ENCODE data around the gene APBA2.
A peak's percentile ranks its signal among the peaks of the same experiment; 100 is the strongest.

The APBA2 gene

GRCh38 chr15:29043736-29044502 is 158.1 kb downstream of the APBA2 start:
- DNase-seq, result peak in 1 of 2 experiments; percentile 3

- peak in 1 of 2 experiments; percentile 15 for DNase-seq
Measured at GRCh38 chr15:29044503-29044901, 158.7 kb downstream of the APBA2 start.

GRCh38 chr15:29045161-29045560 is 159.4 kb downstream of the APBA2 start:
- DNase-seq, result peak in 1 of 2 experiments; percentile 17

- DNase-seq, result peak; percentile 40 to 46
Measured at GRCh38 chr15:29045717-29046116, 159.9 kb downstream of the APBA2 start.

- DNase-seq, result peak in 1 of 2 experiments; percentile 11
Measured at GRCh38 chr15:29046281-29046810, 160.6 kb downstream of the APBA2 start.

GRCh38 chr15:29046977-29047376 is 161.2 kb downstream of the APBA2 start:
- peak in 1 of 2 experiments; percentile 11 for DNase-seq

GRCh38 chr15:29048011-29048410 is 162.2 kb downstream of the APBA2 start:
- DNase-seq, result no peak

GRCh38 chr15:29050870-29051269 is 165.1 kb downstream of the APBA2 start:
- DNase-seq, result peak in 1 of 2 experiments; percentile 23

- DNase-seq, result peak in 1 of 2 experiments; percentile 9
Measured at GRCh38 chr15:29051422-29051821, 165.6 kb downstream of the APBA2 start.

- DNase-seq, result no peak
Measured at GRCh38 chr15:29053006-29053405, 167.2 kb downstream of the APBA2 start.

GRCh38 chr15:29053661-29054131 is 167.9 kb downstream of the APBA2 start:
- DNase-seq, result no peak

GRCh38 chr15:29054171-29055045 is 168.6 kb downstream of the APBA2 start:
- DNase-seq, result no peak

GRCh38 chr15:29055876-29056275 is 170.1 kb downstream of the APBA2 start:
- no peak for DNase-seq

- no peak for DNase-seq
Measured at GRCh38 chr15:29056839-29057450, 171.2 kb downstream of the APBA2 start.

GRCh38 chr15:29057856-29058255 is 172.1 kb downstream of the APBA2 start:
- no peak for DNase-seq

GRCh38 chr15:29058903-29059539 is 173.2 kb downstream of the APBA2 start:
- DNase-seq, result no peak

GRCh38 chr15:29059871-29060640 is 174.3 kb downstream of the APBA2 start:
- DNase-seq, result no peak

GRCh38 chr15:29061746-29062145 is 176.0 kb downstream of the APBA2 start:
- no peak for DNase-seq

- DNase-seq, result no peak
Measured at GRCh38 chr15:29062179-29062591, 176.4 kb downstream of the APBA2 start.

- DNase-seq, result no peak
Measured at GRCh38 chr15:29062626-29063025, 176.9 kb downstream of the APBA2 start.

- no peak for DNase-seq
Measured at GRCh38 chr15:29063646-29064045, 177.9 kb downstream of the APBA2 start.

GRCh38 chr15:29064290-29064689 is 178.5 kb downstream of the APBA2 start:
- DNase-seq, result no peak
